HG03066 (cell line): Measurements from ENCODE around the gene CFAP157.

Experiments
- ATAC-seq: cut with Tn5 transposase; IDR thresholded peaks from one replicate; pipeline ENCODE4 v1.9.1; 2021; ENCODE audit warnings: low read depth; ENCODE audit not compliant: unreplicated experiment

The CFAP157 gene

GRCh38 chr9:127692071-127692470, 14.7 kb upstream of the CFAP157 start:
- no peak for ATAC-seq

DNA sequence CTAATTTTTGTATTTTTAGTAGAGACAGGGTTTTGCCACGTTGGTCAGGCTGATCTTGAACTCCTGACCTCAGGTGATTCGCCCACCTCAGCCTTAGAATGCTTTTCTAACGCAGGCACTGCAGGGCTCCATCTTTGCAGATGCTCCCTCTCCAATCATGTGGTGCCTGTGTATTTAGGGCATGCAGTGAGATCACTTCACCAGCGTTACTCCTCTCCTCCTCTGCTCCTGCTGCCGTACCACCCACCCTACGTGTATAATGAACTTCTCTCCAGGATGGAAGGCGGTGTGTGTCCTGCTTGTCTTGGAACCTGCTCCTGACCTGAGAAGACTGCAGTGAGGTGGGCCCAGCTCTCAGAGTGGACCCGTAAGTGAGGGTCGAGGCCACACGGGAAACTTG, 13.6 kb upstream of the CFAP157 start:
- no peak for ATAC-seq

- no peak for ATAC-seq
Observed at GRCh38 chr9:127693697-127694096, 13.1 kb upstream of the CFAP157 start.

DNA sequence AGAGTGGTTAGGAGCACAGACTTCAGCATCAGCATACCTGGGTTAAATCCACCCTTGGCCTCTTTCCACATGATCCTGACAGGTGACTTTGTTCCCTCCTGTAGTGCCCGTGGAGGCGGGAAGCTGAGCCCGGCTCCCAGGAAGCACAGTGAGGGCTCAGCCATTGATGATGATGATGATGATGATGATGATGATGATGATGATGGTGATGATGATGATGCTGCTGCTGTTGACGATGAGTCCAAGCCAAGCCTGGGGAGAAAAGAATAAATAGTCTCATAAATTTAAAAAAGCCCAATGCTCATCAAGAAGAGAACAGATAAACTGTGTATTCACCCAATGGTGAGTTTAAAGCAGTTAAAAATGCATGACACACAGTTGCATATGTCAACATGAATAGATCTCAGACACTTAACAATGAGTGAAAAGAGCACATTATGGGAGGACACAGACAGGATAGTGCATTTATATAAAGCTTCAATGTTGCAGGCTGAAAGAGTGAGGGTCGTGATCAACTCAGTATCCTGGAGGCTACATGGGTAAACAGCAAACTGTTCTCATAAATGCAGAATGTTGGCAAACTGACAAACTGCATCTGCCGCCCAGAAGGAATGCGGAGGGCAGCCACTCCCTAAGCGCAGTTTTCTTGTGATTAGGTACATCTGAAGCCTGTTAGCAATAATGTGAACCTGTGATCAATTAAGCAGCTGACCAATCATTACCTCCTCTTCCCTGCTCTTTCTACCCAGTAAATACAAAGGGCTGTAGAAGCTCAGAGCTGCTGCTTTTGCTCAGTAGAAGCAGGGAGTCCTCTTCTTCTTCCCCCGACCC, 11.7 kb upstream of the CFAP157 start:
- no peak for ATAC-seq

DNA sequence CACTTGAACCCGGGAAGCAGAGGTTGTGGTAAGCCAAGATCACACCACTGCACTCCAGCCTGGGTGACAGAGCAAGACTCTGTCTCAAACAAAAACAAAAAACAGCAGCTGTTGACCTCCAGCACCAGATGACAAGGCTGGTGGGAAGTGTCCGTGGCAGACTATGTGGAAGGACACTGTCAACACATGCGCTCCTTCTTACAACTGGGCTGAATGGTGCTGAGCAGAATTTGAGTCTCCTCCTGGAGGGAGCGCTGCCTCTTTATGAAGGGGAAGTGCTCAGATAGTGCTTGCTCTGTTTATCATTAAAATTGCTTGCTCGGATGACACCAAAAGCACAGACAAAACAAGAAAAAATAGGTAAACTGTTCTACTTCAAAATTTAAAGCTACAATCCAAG, 9.2 kb upstream of the CFAP157 start:
- ATAC-seq, result no peak

GRCh38 chr9:127698386-127698785, 8.4 kb upstream of the CFAP157 start:
- ATAC-seq, result no peak

GRCh38 chr9:127698985-127699670, 7.7 kb upstream of the CFAP157 start:
- ATAC-seq, result no peak

GRCh38 chr9:127700140-127700539, 6.6 kb upstream of the CFAP157 start:
- ATAC-seq, result no peak

- no peak for ATAC-seq
Observed at GRCh38 chr9:127700594-127701255, 6.1 kb upstream of the CFAP157 start.

DNA sequence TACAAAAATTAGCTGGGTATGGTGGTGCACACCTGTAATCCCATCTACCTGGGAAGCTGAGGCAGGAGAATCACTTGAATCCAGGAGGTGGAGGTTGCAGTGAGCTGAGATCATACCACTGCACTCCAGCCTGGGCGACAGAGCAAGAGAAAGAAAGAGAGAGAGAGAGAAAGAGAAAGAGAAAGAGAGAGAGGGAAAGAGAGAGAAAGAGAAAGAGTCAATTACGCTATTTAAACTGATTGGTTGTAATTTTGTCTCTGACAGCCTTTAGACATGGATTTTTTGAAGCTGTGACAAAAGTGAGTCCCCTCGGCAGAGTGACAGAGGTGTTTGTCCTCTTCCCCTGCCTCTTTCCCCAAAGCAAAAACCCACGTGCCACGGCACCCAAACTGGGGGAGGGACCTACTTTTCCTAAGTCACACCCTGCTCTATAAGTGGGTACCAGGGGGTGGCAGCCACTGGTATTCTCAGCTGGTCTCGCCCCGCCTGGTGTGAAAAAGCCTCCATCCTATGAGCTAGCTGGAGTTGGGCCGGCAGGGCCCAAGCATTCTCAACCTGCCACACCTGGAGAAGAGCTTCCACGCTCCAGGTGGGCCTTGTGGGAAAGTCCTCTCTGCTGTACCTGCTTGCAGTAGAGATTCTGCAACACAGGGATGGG, 3.4 kb upstream of the CFAP157 start:
- ATAC-seq, result no peak

- no peak for ATAC-seq
Observed at GRCh38 chr9:127705577-127706379, 1.0 kb upstream of the CFAP157 start.

DNA sequence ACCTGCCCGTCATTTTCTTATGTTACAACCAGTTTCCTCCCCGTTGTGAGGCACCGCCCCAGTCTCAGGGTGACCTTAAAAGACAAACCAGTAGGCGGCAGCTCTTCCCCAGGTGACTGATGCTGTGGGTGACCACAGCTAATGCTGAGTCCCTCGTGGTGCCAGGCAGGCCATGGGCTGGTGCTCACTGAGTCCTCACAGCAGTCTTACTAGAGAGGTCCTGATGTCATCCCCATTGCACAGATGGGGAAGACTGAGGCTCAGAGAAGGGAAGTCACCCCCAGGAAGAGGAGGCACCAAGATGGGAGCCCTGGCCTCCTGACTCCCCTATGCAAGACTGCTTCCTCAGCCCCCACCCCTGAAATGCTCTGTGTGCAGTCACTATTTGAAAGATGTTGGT, 978 bp downstream of the CFAP157 start:
- ATAC-seq, result no peak

GRCh38 chr9:127708952-127709587, 2.3 kb downstream of the CFAP157 start:
- no peak for ATAC-seq

DNA sequence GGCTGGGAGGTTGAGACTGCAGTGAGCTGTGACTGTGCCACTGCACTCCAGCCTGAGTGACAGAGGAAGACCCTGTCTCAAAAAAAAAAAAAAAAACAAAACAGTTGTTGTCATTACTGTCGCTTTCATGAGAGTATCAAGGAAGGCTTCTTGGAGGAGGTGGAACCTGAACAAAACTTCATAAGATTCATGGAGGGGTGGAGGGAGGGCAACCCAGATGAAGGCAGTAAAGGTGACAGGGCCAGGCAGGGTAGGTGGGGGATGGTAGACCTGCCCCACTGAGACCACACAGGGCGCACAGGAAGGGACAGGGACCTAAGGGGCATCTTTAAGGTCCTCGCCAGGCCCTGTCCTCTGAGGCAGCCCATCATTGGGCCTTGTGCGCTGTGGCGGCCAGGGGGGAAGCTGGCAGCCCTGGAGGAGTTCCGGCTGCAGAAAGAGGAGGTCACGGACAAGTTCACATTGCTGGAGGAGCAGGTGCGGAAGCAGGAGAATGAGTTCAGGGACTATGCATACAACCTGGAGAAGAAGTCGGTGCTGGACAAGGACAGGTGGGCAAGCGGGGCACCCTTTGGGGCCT, 3.5 kb downstream of the CFAP157 start:
- no peak for ATAC-seq

GRCh38 chr9:127711226-127711701, 4.5 kb downstream of the CFAP157 start:
- ATAC-seq, result no peak

DNA sequence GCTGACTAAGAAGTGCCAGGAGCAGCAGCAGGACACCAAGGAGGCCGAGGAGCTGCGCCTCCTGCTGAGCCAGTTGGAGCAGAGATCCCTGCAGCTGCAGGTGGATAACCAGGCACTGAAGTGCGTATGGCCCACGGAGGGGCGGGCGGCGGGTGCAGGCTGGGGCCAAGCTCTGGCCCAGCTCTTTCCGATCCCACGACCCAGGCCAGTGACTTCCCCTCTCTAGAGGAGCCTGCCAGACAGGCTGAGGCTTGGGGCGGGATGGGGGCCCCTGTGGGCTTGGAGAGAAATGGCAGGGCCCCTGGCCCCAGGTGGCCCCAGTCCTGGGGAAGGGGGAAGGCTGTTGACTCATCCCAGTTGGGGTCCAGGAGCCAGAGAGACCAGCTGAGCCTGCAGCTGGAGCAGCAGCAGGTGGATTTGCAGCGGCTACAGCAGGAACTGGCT, 5.1 kb downstream of the CFAP157 start:
- ATAC-seq, result no peak

GRCh38 chr9:127712371-127712770, 5.6 kb downstream of the CFAP157 start:
- ATAC-seq, result no peak

DNA sequence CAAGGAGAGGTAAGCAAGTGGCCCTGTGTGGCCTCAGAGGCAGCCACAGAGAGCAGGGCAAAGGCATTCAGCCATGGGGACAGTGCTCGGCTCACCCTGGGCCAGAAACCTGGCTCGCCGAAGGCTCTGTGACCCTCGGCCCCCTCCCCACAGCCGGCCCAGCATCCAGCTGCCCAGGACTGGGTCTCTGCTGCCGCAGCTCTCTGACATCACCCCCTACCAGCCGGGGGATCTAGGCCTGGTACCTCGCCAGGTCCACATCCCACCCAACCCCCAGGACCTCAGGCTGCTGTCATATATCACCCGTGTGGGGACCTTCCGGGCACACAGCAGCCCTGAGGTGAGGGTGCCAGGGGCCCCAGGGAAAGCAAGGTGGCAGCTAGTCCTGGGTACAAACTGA, 6.1 kb downstream of the CFAP157 start:
- ATAC-seq, result no peak
